Left forelimb (tissue), 1 donor: Measurements from ENCODE around the gene CACUL1.

Experiments used
- DNase-seq: peaks from one replicate; pipeline ENCODE4 v3.0.0-alpha.2; 2018; ENCODE audit warnings: low spot score

Gene CACUL1

GRCh38 chr10:118732245-118733165 lies 22.3 kb downstream of the CACUL1 start:
- no peak for DNase-seq

DNA sequence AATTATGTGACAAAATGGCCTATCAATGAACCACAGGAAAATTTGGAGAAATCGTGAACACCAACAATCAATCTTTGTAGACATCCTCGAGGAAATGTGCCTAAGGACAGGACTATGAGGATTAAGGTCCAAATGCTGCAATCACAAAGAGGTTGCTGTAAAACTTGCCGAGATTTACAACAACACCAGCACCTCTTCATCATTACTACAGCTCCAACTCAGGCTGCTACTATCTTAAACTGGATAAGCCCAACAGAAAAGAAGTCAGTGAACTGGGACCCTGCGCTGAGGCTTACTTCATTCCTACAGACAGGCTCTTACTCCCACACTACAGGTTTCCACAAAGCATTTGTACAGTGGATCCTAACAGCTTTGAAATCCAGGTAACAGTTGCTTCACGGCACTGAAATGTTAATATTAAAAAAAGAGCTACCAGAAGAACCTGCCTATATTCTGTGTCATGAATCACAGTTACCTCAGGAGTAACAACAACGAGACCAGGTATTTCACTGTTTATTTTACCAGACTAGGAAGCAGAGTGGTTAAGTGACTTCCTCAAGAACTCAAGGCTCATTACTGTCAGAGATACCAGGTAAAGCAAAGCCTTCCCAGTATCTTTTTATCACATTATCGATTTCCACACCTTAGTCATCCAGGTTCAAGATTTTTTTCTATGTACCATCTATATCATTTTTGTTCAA lies 23.9 kb downstream of the CACUL1 start:
- DNase-seq = no peak

- no peak for DNase-seq
Measured at GRCh38 chr10:118729641-118730258, 25.0 kb downstream of the CACUL1 start.

DNA sequence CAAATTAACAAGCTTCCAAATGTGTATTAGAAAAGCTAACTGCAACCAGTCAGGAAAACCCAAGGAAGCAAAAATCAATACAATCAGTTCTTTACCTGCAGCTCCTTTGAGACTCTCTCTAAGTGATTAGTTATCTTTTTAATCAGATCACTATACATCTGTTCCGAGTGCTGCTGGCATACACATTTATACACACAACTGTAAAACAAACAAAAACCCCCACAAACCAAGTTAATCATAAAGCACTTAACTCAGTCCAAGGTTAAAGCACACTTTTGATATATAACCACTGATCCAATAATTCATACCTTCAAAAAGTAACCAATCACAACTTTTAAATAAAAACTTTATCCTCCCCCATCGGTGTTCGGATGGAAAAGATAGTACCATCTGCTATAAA lies 25.6 kb downstream of the CACUL1 start:
- no peak for DNase-seq

- DNase-seq = no peak
Measured at GRCh38 chr10:118725886-118726500, 28.8 kb downstream of the CACUL1 start.

DNA sequence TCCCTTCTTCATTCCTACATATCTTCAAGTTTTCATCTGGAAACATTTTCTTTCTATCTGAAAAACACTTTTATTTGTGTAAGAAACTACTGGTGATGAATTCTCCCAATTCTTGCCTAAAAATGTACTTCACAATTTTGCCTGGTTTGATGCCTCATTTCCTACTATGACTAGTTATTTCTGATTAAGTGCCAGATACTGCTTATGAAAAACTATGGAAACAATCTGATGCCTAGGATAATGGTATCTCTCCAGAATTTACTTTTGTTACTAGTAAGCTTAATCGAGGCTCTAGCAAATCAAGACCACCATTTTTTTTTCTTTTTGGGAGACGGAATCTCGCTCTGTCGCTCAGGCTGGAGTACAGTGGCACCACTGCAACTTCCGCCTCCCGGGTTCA lies 31.3 kb downstream of the CACUL1 start:
- no peak for DNase-seq

DNA sequence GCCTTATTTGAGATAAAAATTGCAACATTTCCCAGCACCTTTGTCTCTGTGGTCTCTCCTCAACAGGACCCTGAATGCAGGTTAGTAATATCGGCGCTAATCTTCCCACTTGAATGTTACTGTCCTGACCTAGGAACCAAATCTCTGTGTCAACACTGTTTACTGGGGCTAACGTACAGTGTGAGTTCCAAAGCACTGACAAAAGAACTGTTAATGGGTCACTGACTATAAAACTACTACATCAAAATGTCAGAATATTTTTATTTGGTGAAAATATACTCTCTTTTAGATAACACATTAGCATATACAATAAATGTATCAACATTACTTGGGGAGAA lies 33.3 kb downstream of the CACUL1 start:
- no peak for DNase-seq

- no peak for DNase-seq
Measured at GRCh38 chr10:118720685-118721538, 33.9 kb downstream of the CACUL1 start.

GRCh38 chr10:118714366-118714765 lies 40.4 kb downstream of the CACUL1 start:
- no peak for DNase-seq

DNA sequence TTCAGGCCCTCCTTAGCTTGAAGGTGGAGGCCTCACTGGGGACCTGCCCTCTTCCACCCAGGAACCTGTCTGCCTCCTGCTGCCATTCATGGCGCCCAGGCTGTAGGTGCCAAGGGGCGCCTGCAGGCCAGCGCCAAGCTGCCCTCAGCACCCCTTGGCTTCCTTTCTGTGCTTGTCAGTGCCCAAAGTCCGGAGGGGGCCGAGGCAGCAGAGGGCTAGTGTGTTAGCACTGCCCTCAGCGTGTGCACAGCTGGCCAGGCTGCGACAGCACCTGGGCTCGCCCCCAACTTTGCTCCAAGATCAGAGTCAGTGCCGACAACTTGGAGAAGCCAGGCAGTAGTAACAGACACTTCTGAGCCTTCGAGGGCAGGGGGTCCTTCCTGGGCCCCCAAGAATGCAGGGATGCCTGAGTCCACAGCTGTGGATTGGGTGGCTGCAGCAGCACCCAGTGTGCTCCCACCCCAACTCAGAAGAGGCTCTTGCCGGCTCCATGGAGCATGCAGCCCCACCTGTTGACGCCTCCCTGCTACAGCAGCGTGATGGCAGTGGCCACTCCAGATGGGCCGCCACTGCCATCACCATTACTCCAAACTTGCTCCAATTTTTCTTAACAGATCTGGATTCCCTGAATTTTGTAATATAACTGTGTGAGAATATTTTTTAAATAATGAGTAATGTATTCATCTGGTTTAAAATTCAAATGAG lies 41.7 kb downstream of the CACUL1 start:
- no peak for DNase-seq

- DNase-seq = no peak
Measured at GRCh38 chr10:118712080-118712479, 42.7 kb downstream of the CACUL1 start.

- no peak for DNase-seq
Measured at GRCh38 chr10:118710487-118710886, 44.3 kb downstream of the CACUL1 start.

DNA sequence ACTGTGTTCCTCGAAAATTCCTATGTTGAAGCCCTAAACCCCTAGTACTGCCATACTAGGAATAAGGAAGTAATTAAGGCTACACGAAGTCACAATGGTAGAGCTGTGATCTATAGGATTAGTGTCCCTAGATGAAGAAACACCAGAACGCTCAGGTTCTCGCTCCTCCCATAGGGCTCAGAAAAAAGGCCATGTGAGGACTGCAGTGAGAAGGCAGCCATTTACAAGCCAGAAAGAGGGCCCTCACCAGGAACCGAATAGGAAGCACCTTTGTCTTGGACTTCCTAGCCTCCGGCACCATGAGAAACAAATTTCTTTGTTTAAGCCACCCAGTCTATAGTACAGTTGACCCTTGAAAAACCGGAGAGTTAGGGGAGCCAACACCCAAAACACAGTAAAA lies 46.2 kb downstream of the CACUL1 start:
- DNase-seq = no peak

GRCh38 chr10:118704711-118705110 lies 50.1 kb downstream of the CACUL1 start:
- no peak for DNase-seq

DNA sequence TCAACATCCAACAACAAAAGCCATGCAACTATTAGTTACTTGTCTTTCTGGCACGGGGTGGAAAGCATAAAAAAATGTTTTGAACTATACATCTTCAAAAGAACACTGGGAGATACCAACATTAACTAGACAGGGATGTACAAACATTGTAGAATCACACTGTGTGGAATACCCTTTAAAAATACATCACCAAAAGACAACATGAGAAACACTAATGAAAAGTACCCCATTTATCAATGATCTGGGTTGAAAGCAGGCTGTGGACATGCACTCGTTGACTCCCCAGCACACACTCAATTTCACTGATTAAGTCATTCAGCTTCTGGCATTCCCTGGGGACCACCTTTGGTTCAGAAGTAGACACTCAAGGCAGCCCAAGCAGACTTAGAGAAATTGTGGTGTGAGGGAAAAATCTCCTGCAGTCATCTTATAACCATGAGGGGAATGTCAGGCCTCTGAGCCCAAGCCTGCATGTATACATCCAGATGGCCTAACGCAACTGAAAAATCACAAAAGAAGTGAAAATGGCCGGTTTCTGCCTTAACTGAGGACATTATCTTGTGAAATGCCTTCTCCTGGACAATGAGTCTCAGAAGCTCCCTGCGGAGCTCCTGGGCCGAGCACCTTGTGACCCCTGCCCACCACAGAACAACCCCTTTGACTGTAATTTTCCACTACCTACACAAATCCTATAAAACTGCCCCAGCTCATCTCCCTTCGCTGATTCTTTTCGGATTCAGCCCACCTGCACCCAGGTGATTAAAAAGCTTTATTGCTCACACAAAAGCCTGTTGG lies 53.0 kb downstream of the CACUL1 start:
- no peak for DNase-seq

DNA sequence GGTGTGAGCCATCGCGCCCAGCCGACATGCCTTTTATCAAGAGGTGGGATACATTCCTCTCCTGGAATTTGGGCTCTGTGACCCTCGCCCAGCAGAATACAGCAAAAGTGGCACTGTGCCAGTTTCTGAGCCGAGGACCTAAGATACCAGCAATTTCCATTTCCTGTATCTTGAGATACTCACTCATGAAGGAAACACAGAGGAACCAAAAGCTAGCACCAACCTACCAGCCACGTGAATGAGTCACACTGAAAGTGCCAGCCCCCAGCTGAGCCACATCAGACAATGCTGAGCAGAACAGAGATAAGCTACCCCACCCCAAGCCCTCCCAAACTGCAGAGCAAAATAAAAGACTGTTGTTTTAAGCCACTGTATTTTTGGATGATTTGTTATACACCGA lies 56.3 kb downstream of the CACUL1 start:
- DNase-seq = no peak

- no peak for DNase-seq
Measured at GRCh38 chr10:118694848-118695247, 59.9 kb downstream of the CACUL1 start.

DNA sequence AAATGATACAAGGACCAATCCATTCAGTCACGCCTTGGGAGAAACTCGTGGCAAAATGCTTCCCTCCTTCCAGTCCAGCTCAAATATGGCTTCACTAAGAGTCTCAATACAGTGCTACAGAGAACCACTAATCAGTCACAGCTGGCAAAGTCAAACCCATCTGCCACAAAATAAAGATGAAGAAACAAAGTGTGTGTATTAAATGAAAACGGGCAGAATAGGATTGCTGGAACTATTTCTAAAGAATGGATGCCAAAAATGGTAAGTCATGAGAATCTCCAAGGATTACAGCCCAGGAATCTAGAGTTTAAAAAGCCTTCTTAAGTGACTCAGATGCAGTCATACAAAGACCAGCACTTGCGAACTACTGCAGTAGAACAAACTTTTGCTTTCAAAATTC lies 61.9 kb downstream of the CACUL1 start:
- no peak for DNase-seq

DNA sequence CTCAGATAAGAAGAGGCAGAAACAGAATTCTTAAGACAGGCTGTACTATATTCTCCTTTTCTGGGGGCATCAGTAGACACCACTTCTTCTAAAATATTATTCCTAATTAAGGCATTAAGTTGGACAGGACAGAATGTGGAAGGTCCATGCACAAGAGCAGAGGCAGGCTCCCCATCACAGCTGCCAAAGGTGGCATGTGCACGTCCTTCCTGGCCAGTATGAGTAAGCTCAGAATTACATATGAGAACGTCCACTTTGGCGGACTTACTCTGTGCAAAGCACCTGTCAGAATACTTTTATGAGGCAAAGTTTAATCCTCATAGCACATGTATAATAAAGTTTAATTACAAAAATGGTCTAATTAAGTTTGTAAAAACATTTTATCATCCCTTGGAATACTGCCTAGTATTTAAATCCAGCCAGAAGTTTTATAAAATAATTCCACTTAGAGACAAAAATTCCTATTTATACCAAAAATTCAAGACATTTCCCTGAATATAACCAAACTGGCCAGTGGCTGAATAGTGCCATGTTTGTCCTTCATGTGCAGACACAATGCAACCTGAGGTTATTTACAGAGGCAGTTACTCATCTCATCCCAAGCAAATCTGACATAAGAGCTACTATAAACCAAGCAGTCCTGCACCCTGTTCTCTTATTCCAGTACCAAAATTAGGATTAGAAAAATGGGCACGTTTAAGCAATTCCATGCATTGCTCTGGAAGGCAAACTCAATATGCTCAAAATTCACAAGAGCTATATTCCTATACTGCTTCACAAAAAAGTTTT lies 65.5 kb downstream of the CACUL1 start:
- no peak for DNase-seq
